Measurements from ENCODE around the gene SLC9B1. TPM values are rescaled to one million over a fixed set of nuclear protein-coding genes. Genes with fewer than 3 reads are reported as not detected.

Gene SLC9B1, protein sequence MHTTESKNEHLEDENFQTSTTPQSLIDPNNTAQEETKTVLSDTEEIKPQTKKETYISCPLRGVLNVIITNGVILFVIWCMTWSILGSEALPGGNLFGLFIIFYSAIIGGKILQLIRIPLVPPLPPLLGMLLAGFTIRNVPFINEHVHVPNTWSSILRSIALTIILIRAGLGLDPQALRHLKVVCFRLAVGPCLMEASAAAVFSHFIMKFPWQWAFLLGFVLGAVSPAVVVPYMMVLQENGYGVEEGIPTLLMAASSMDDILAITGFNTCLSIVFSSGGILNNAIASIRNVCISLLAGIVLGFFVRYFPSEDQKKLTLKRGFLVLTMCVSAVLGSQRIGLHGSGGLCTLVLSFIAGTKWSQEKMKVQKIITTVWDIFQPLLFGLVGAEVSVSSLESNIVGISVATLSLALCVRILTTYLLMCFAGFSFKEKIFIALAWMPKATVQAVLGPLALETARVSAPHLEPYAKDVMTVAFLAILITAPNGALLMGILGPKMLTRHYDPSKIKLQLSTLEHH
- total RNA-seq: 0.61 and 1.8 TPM in 2 replicates

GRCh38 chr4:103019308-103020124 lies at the start of gene SLC9B1:
SLC9B1 (minus strand) TSS chr4:103019705; CDS start chr4:102991711, 27,994 bp downstream.

DNA sequence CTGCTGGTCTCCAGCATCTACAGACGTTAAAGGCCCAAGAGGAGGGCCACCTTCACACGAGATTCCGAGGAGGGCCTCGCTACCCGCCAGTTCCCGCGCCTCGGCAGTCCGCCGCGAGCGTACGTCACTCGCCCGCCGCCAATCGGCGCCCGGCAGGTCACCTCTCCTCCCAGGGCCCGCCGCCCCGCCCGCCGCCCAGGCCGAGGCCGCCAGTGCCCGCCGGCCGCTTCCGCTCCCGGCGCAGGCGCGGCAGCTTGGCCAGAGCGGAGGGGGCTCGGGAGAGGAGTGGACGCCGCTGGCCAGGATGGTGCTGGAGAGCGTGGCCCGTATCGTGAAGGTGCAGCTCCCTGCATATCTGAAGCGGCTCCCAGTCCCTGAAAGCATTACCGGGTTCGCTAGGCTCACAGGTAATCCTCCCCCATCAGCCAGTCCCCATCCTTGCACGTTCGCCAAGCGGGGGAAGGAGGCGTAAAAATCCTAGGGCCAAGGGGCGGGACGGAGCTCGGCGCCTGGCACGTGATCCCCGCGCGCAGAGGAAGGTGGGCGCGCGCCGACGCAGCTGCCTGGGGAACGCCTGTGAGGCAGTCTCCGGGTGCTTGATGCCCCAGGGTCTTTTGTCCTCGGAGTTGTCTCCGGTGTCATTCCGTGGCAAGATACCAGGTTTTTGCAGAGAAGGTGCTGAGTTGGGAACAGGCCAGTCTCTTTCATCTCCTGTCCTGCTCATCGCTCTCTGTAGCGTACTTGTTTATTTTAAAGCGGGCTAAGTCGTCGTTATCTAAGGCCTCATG lies 150.5 kb downstream of the SLC9B1 start, which contains the start of gene CISD2:
Gene CISD2, plus strand, starts transcription at position 212 of the 788 bp plus-strand sequence. Its CDS starts 93 bp downstream, at position 305.

Other genes starting within 250 kb of the SLC9B1 start
- gene UBE2D3, start 192.2 kb downstream of the SLC9B1 start, total RNA-seq: 409 and 438 TPM in 2 replicates
- 20.3 and 20.6 TPM in 2 replicates for gene CISD2, start 150.7 kb downstream of the SLC9B1 start, total RNA-seq
- gene SLC9B2, start 57.1 kb upstream of the SLC9B1 start, total RNA-seq: 20.4 and 24.7 TPM in 2 replicates
- gene BDH2, start 80.1 kb upstream of the SLC9B1 start, total RNA-seq: 40.2 and 41.5 TPM in 2 replicates
- 2.3 and 2.4 TPM in 2 replicates for gene CENPE, start 178.6 kb upstream of the SLC9B1 start, total RNA-seq